Colon (tissue), 2 donors: ENCODE measurements around the gene ANO6.

Experiments used
- FAIRE-seq: peaks from 2 replicates; lab custom pipeline; 2012; peaks lifted over from hg19 to GRCh38; lab: Jason Lieb, UNC
- donor health status: control.
- donor health status: control.

Gene ANO6

GRCh38 chr12:45279931-45280830 lies 64.3 kb downstream of the ANO6 start:
- FAIRE-seq, result no peak

- no peak for FAIRE-seq
These were observed 66.1 kb downstream of the ANO6 start for GRCh38 chr12:45281994-45282393.

GRCh38 chr12:45282411-45282810 lies 66.5 kb downstream of the ANO6 start:
- peak; percentile 33 for FAIRE-seq

GRCh38 chr12:45284096-45284901 lies 68.4 kb downstream of the ANO6 start:
- no peak for FAIRE-seq

- FAIRE-seq, result no peak
These were observed 69.8 kb downstream of the ANO6 start for GRCh38 chr12:45285717-45286116.

GRCh38 chr12:45286621-45287020 lies 70.7 kb downstream of the ANO6 start:
- no peak for FAIRE-seq

GRCh38 chr12:45289245-45290215 lies 73.6 kb downstream of the ANO6 start:
- no peak for FAIRE-seq

- FAIRE-seq, result no peak
These were observed 74.3 kb downstream of the ANO6 start for GRCh38 chr12:45290216-45290605.

GRCh38 chr12:45291518-45291917 lies 75.6 kb downstream of the ANO6 start:
- FAIRE-seq, result no peak

- FAIRE-seq, result no peak
These were observed 76.7 kb downstream of the ANO6 start for GRCh38 chr12:45292486-45293195.

- no peak for FAIRE-seq
These were observed 79.0 kb downstream of the ANO6 start for GRCh38 chr12:45294906-45295305.

GRCh38 chr12:45296046-45296586 lies 80.2 kb downstream of the ANO6 start:
- no peak for FAIRE-seq

GRCh38 chr12:45298047-45298446 lies 82.2 kb downstream of the ANO6 start:
- FAIRE-seq, result no peak

- no peak for FAIRE-seq
These were observed 83.1 kb downstream of the ANO6 start for GRCh38 chr12:45298721-45299692.

- FAIRE-seq, result no peak
These were observed 86.9 kb downstream of the ANO6 start for GRCh38 chr12:45302621-45303369.

GRCh38 chr12:45303945-45304344 lies 88.0 kb downstream of the ANO6 start:
- no peak for FAIRE-seq

GRCh38 chr12:45304514-45305178 lies 88.8 kb downstream of the ANO6 start:
- FAIRE-seq, result no peak

- FAIRE-seq, result no peak
These were observed 90.0 kb downstream of the ANO6 start for GRCh38 chr12:45305907-45306306.
